Measurements from ENCODE around the gene PACC1.

The PACC1 gene

DNA sequence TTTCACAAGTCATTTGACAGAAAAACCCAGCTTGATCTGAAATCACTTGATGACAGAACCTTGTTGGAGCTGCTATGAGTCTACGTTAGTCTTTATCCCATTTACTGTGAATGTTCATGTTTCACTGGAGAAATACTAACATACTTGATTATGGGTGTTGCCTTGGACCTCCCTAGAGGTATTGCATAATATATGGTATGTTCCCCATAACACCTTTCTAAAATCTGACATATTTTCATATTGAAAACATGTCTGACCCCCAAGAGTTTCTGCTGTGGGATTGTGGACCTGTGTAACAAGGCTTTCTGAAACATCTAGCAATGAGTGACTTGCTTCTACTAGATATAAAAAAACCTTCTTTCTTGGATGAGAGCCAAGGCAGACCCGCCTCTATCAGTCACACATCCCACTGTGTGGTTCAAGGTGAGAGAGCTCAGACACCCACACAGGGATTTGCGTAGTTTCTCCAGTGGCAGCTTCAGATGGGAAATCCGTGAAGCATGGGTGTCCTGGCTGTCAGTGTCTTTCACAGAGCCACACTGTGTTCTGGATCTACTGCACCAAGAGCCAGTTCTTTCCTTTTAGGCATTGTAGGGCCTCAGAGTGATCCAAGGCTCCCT lies 22.6 kb upstream of the PACC1 start:
- DNase-seq (ENCODE audit: low read depth), result no peak

DNA sequence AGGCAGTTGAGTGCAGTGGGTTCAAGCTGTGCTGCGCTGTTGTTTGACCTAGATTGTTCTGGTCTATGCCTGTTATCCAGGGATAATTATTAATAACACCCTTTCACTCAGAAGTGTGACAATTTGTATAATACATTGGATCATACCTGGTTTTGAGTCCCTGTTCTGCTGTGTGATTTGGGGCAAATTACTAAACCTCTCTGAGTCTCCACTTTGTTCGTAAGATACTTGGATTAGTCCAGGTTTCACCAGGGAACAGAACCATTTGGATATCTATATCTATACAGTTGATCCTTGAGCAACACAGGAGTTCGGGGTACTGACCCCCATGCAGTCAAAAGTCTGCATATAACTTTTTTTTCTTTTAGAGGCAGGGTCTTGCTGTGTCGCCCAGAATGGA lies 20.3 kb upstream of the PACC1 start:
- no peak for DNase-seq (ENCODE audit: low read depth)

DNA sequence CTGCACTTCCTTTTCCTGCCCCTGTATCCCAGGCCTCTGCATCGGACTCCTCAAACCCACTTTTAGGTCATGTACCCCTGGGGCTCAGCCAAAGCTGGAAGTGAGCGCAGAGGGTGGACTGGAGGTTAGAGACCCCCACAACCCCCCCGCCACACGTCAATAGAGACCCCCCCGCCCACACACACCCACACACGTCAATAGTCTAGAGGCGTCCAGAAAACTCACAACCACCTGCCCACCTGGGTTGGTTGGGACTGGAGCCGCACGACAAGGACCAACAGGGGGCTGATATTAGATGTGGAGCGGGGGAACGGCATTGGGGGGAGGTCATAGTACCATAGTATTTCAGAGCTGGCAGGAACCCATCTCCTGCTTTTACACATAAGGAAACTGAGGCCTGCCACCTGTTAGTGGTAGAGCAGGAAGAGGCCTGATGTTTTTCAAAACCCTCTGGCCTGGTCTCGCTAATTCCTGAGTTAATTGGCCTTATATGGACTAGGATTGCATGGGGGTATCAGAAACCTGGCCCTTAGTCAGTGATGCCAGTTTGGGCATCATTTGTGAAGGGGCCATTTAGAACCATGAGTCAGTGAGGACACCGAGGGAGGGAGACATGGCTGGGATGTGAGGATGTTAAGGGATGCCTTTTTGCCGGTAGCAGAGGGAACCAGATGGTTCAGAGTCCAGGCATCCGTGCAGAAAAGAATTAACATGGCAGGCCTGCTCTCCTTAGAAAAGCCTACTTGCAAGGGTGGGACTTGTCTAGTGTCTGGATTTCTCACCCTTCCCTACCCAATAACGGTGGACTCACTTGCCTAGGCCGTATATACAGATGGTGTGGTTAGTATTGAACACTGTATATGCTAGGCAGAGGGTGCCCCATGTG lies 19.1 kb upstream of the PACC1 start:
- DNase-seq (ENCODE audit: low read depth), result no peak

- peak; percentile 76 for DNase-seq (ENCODE audit: low read depth)
Measured at GRCh38 chr1:212432661-212433576, 18.2 kb upstream of the PACC1 start, which contains the start of gene NENF. NENF (plus strand) TSS chr1:212432920; CDS start chr1:212432944, 24 bp downstream.

DNA sequence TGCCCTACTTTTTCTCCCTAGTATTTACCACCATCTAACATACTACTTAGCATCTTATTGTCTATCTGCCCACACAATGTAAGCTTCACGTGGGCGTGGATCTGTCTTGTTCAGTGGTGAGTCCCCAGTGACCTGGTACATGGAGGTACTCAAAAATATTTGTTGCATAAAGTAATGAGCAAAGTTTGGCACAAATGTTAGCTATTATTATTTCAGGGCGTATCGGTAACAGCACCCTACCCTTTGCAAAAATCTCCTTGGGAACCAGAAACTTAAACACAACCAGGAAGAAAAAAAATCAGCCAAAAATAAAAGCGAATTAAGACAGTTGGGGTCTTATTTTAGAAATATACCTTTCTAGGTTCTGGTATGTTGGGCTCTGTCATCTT lies 17.6 kb upstream of the PACC1 start:
- no peak for DNase-seq (ENCODE audit: low read depth)

DNA sequence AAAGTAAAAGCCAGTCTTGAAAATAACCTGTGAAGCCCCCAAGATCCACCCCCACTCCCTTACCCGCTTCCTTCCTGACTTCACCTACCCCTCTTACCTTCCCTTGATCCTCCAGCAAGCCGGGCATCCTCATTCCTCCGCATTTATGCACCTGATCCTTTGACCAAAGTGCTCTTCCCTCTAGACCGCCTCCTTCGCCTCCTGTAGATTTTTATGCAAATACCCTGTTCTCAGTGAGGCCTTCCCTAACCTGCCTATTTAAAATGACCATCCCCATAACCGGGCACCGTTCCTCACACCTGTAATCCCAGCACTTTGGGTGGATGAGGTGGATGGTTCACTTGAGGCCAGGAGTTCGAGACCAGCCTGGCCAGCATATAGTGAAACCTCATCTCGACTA lies 17.0 kb upstream of the PACC1 start:
- DNase-seq (ENCODE audit: low read depth), result no peak

DNA sequence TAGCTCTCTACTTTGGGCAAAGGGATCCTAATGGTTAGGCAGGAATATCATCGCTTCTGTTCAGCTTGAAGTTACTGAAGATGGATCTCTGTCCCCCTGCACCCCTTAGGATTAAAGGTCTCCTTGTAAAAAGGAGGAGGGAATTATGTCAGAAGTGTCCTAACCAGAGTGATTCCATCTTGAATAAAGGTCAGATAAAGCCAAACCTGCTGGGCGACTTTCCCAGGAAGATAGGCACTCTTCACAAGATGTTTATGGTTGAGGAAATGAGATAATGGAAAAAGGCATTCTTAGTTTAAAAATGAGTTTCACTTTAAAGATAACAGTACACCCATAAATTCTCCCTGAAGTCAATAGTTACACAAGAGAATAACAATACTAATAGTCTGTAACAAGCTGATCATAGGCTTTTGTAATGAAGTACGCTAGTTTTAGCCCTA lies 16.3 kb upstream of the PACC1 start:
- no peak for DNase-seq (ENCODE audit: low read depth)

DNA sequence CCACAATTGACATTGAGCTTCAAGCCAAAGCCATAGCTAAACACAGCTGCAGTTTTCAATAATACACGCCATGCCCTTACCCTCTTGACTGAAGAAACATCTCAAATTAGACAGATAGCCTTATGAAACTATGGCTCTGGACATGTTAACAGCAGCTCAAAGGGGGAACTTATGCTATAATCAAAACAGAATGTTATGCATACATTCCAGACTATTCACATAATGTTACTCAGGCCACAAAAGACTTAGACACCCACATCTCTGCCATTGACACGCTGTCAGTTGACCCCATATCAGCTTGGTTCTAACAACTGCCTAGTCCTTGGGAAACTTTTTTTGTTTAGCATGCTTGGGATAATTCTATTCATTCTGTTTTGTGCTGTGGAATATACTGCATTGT lies 15.7 kb upstream of the PACC1 start:
- no peak for DNase-seq (ENCODE audit: low read depth)

DNA sequence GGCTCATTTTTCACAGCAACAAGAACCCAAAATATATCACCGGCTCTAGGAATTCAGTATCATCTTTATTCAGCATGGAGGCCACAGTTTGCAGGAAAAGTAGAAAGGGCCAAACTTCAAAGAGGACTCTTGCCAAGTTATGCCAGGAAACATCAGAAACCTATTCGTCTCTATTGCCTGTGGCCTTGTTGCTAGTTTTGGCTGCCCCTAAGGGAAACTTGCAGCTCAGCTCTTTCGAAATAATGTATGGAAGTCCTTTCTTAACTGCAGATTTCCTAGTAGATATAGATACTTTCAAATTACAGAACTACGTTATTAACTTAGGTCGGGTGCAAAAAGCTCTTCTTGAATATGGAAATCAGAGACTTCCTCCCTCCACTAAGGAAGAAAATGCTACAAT lies 13.8 kb upstream of the PACC1 start:
- no peak for DNase-seq (ENCODE audit: low read depth)

- DNase-seq (ENCODE audit: low read depth), result no peak
Measured at GRCh38 chr1:212423879-212424278, 9.2 kb upstream of the PACC1 start.

GRCh38 chr1:212421165-212421564 lies 6.5 kb upstream of the PACC1 start:
- no peak for DNase-seq (ENCODE audit: low read depth)

GRCh38 chr1:212415107-212415841 lies 588 bp upstream of the PACC1 start:
- DNase-seq (ENCODE audit: low read depth), result no peak

- DNase-seq (ENCODE audit: low read depth), result no peak
Measured at GRCh38 chr1:212413902-212414327, 771 bp downstream of the PACC1 start.

GRCh38 chr1:212412374-212412773 lies 2.3 kb downstream of the PACC1 start:
- no peak for DNase-seq (ENCODE audit: low read depth)

DNA sequence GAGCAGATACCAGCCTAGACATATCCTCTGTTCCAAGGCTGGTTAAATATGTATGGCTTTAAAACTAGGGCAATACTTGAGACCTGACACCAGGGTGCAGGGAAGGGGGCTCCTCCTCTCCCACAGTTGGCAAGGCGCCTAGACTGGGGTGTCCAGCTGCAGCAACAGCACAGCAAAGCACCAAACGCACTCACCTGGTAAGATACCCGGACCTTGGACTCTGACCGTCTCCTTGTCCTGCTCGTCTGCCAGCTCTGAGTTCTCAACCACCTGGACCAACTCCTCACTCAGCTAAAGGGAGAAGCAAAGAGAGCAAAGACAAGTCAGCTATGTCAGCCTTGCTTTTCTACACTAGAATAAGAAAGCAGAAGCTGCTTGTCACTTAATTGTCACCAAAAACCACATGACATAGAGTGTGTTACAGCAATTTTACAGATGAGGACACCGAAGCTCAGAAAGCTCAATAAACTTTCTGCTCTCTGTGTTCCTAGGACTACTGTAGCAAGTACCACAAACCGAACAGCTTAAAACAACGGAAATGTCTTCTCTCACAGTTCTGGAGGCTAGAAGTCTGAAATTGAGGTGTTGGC lies 4.4 kb downstream of the PACC1 start:
- no peak for DNase-seq (ENCODE audit: low read depth)

GRCh38 chr1:212402666-212403321 lies 11.9 kb downstream of the PACC1 start:
- no peak for DNase-seq (ENCODE audit: low read depth)

DNA sequence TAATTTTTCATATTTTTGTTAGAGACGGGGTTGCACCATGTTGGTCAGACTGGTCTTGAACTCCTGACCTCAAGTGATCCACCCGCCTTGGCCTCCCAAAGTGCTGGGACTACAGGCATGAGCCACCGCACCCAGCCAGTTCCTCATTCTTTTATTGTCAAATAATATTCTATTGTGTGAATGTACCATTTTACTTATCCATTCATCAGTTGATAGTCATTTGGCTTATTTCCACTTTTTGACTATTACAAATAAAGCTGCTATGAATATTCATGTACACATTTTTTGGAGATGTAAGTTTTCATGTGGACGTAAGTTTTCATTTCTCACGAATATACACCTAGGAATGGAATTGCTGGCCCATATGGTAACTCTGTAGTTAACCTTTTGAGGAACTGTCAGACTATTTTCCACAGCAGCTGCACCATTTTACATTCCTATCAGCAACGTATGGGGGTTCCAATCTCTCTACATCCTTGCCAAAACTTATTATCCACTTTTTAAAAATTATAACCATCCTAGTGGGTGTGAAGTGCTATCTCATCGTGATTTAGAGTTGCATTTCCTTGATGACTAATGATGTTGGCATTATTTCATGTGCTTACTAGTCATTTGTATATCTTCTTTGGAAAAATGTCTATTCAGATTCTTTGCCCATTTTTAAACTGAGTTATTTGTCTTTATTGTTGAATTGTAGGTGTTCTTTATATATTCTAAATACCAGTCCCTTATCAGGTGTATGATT lies 12.7 kb downstream of the PACC1 start:
- DNase-seq (ENCODE audit: low read depth), result peak; percentile 8

DNA sequence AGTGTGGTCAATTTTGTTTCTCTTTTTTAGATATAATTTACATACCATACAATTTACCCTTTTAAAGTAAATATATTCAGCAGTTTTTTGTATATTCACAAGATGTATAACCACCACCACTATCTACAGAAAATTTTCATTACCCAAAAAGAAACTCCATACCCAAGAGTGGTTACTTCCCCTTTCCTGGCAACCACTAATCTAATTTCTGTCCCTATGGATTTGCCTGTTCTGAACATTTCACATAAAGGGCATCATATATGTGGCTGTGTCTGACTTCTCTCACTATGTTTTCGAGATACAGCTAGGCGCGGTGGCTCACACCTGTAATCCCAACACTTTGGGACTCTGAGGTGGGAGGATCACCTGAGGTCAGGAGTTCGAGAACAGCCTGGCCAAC lies 13.6 kb downstream of the PACC1 start:
- DNase-seq (ENCODE audit: low read depth), result no peak

GRCh38 chr1:212397171-212397570 lies 17.5 kb downstream of the PACC1 start:
- no peak for DNase-seq (ENCODE audit: low read depth)

DNA sequence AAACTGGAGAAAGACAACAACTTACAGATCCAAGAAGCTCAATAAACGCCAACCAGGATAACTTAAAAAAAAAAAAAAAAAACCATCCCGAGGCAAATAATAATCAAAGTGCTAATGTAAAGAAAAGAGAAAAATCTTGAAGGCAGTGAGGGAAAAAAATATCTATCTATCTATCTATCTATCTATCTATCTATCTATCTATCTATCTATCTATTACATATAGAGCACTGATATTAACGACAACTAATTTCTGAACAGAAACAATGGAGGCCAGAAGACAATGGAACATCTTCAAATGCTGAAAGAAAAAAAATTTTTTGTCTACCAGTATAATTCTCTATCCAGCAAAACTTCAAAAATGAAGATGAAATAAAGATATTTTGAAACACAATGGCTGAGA lies 18.0 kb downstream of the PACC1 start:
- no peak for DNase-seq (ENCODE audit: low read depth)

All from stromal cell of bone marrow (primary cell).